Nucleus accumbens (tissue), 56 donors: ENCODE results near the gene NDEL1.
A peak's percentile ranks its signal among the peaks of the same experiment; 100 is the strongest.

Experiments used
- DNase-seq, 56 donors: peaks; one replicate each; lab custom pipeline; 2025; lab: John Stamatoyannopoulos, UW

The NDEL1 gene

DNA sequence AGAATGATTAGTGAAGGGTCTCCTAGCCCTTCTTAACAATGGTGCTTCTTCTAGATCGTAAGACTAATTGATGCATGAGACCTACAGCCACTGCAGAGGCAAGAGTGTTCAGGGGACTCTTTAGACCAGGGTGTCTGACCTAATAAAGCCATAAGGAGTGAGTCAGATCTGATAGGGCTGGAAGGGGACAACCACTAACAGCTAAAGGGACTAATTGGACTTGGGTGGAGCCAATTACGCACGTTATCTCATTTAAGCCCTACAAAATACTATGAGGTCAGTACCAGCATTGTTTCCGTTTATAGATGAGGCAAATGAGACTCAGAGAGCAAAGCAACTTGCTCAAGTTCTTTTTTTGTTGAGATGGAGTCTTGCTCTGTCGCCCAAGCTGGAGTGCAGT lies 23.6 kb upstream of the NDEL1 start:
- DNase-seq, result no peak

DNA sequence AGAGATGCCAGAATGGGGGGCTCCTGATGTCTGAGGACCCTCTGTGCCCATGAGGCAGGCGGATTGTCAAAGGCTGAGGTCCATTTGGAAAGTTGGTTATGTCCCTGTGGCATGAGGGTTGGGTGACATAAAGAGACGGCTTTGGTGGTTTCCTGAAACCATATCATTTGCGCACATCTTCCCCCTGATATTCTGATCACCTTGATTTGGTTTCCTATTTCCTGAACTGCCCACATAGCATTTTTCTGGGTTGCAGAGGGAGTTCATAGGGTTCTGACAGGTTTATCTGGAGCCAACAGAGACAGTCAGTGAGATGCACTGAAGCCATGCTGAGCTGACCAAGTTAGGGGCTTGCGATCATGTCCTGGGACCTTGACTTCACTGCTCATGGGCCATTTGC lies 22.4 kb upstream of the NDEL1 start:
- DNase-seq, result no peak

DNA sequence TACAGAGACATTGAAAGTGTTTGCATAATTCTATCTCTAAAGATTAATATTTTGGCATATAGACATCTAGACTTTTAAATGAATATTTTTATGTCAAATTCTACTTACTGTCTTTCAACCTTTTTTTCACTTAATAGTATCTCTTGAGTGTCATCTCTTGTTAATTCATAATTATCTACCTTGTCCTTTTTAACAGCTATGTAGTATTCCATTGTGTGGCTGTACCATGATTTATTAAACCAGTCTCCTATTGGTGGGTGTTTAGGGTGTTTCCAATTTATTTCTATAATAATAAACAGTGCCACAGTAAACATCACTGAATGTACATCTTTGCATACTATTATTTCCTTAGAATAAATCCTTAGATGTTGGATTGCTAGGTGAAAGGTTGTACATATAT lies 21.7 kb upstream of the NDEL1 start:
- no peak for DNase-seq

DNA sequence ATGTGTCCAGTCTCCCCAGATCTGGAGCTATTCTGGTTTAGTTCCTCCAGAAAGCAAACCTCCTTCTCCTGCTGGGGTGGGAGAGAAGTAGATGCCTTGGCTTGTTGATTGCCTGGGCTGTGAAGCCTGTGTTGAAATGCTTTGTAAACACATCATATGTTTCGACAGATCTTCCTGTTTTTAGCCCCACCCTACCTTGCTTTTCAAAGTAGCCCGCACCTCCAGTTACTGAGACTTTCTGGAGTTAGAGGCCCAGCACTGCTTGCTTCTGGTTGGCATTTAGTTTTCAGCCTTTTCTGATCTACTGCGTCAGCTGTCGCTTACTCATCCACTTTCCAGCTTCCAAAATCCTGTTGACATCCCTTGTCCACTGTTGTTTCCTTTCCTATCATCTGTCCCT lies 17.9 kb upstream of the NDEL1 start:
- no peak for DNase-seq

DNA sequence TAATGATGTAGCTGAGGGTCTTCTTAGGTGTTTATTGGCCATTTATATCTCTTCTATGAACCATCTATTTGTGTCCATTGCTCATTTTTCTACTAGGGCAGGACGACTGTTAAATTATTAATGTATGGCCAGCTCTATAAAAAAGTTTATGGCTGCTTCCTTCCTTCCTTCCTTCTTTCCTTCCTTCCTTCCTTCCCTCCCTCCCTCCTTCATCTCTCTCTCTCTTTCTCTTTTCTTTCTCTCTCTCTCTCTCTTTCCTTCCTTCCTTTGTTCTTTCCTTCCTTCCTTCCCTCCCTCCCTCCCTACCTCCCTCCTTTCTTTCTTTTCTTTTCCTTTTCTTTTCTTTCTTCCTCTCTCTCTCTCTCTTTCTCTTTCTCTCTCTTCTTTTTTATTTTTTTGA lies 17.2 kb upstream of the NDEL1 start:
- DNase-seq, result no peak

DNA sequence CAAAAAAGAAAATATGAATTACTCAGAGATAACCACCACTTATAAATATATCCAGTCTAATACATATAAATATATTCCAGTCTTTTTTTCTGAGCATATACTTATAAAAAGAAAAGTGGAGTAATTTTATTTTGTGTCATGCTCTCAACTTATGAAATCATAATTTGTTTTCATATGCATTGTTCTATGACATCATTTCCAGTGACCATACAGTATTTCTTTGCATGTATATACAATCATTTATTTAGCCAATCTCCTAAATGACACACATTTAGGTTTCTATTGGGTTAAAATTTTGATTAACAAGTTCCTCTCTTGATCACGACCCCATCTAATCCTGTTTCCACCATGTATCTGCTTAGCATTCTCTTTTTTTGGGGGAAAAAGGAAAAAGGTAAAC lies 16.4 kb upstream of the NDEL1 start:
- no peak for DNase-seq

DNA sequence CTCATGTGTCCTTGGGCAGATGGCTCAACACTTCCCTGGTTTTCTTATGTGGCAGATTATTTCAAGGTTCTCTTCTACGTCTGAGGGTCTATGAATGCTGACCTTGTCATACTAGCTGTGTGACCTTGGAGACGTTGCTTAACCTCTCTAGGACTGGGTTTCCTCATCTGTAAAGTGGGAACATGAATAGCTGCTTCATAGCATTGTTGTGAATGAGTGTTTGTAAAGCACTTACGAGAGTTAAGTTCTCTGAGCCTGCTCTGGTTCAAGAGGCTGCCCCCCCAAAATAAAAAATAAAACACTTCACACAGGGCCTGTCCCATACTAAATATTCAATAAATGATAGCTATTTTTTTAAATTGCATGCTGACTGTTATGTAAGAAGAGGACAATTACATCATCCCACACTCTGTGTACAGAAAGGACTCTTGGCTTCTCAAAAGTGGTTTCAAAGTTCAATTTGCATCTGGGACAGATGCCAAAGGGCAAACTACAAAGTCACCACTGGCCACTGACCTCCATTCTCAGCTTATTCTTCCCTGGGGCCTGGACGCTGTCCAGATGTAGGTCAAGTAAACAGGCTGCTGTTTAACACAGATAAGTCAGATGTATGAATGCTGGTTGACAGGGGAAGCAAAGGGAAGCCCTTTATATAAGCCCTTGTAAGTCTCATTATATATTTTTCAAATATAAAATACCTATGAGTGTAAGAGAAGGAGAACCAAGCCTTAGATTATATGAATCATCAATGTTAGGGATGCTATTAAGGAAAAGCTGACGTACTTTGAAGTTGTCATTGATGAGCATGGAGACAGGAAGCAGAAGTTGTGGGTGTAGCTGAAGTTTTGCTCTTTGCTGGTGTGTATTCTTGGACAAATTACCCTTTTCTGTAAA lies 15.4 kb upstream of the NDEL1 start:
- peak in 5 of 56 donors; percentile 1 to 22 (median 11) for DNase-seq

DNA sequence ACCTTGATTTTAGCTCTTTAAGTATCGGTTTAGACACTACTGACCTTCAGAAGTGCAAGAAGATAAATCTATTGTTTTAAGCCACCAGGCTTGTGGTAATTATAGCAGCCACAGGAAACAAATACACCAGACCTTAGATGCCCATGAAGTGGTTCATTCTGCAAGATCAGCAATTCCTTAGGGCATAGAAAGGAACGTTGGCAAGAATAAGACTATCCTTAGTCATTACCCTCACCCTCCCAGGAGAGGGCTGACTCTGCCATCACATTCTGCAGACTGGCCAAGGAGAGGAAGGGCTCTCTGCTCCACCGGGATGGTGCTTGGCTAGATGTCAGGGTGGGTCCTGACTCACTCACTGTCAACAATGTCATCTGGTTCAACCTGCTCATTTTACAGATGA lies 14.1 kb upstream of the NDEL1 start:
- no peak for DNase-seq

DNA sequence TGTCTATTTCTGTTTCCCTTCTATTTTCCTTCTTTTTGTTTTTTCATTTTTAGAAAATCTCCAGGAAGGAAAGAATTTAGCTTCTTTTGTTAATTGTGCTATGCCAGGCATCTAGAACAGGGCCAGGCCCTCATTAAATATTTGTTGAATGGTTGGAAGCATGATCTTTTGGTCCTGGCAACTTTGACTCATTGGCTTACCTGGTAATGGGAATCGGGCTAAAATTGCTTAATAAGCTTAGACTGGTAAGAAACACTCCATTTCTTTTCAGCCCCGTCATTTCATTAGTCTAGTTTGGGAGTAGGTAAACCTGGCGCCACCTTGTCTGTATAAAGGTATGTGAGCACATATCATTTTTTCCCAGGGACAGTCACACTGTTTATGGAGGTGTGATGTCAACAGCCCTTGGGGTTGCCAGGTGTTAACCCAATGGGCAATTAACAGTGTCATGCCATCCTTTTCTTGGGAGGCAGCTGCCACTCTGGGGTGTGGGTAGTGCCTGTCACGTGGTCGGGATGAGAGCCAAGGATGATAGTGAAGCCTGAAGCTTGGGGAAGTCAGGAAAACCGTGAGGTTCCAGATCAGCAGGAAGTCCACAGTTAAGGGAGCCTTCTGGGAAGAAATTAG lies 9.5 kb upstream of the NDEL1 start:
- DNase-seq, result no peak

DNA sequence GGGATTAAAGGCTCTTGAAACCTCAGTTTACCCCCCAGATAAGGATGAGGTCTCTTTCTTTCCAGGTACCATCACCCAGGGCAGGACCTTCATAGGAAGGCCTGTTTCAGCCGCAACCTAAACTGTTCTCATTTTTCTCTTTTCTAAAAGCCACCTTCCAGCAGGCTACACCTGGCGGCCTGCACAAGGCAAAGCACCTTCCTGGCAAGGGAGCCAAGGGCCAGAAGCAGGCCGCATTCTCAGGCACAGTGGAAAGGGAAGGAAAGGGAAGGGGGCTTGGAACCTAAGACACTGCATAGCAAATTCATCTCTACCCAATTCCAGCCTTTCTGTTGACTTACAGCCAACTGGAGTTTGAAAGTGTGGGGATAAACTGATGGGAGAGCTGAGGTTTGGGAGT lies 8.9 kb upstream of the NDEL1 start:
- no peak for DNase-seq

DNA sequence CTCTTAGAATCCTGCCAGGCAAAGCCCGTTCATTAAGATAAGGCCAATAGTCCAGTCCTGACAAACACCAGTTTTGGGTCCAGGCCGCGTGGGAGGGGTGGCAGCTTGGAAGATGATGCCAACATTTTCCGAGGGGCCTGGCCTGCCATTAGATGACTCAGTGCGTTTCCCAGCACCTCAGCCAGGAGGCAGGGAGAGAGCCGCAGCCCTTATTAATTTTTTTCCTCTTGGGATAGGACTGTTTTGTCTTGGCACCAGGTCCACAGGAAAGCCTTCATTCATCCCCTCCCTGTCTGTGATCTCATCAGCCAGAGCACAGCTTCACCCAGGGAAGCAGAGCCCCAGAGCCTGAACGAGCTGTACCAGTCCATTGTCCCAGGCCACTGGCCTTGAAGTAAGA lies 4.7 kb upstream of the NDEL1 start:
- DNase-seq, result peak in 7 of 56 donors; percentile 3 to 47 (median 18)

DNA sequence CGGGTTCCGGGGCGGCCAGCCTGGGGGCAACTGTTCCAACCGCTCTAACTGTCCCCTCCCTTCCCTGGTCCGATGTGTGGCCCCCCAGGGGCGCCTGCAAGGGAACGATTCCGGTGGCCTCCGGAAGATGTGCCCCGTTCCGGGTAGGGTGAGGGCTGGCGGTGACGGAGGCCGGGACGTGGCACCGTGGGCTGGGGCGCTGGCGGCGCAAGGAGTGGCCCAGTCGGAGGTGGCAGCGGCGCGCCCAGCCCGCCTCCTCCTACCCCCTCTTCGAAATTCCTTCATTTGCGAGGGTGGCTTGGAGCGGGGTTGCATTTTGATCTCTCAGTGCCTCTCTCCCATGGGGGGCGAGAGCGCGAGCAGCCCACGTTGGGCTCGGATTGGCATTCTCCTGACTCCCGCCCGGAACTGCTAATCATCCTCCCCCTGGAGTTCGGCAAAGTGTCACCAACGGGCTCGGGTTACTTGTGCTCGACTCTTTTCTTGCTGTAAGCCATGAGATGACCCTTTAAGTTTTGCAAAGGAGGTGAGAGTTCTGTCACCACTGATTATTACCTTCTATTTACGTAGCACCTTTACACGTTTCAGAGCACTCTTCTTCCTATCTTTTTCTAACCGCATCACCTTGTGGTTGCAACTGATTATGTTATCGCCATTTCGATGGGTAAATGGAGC lies 622 bp downstream of the NDEL1 start:
- peak in 37 of 56 donors; percentile 20 to 81 (median 60) for DNase-seq

DNA sequence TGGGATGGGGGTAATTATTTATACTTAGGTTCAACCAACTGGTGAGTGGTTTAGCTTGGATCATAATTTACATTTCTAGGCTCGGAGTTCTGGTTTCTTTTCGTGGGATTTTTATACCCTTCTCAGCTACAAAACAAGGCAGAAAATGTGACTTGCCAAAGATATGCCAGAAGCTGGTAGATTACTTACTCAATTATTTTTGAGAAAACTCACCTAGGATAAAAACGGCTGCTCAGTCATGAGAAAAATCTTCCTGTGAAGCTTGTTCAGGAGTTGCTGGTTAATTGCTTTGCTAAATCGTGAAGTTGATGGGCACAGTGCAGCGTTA lies 1.1 kb downstream of the NDEL1 start:
- DNase-seq, result no peak

DNA sequence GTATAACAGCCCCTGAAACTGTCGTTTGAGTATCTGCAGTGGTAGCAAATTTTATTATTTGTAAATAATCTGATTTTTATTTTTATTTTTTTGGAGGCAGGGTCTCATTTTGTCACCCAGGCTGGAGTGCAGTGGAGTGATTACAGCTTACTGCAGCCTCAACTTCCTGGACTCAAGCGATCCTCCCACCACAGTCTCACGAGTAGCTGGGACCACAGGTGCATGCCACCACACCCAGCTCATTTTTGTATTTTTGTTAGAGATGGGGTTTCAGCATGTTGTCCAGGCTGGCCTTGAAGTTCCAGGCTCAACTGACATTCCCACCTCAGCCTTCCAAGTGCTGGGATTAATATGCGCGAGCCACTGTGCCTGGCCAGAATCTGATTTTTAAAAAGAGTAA lies 2.8 kb downstream of the NDEL1 start:
- DNase-seq, result no peak

DNA sequence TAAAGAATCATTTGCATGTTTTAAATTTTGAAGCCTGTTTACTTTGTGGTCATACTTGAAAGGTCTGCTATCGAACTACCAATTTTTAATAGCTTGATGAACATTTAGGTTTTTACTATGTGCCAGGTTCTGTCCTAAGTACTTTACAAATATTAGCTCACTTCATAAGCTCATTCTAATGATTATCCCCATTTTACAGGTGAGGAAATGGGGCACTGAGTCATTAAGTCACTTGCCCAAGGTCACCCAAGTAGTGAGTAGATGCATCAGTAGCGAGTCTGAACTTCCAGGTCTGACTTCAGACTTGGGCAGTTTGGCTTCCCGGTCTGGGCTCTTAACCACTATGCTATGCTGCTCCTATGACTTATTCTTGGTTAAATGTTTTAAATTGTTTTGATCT lies 4.0 kb downstream of the NDEL1 start:
- no peak for DNase-seq

DNA sequence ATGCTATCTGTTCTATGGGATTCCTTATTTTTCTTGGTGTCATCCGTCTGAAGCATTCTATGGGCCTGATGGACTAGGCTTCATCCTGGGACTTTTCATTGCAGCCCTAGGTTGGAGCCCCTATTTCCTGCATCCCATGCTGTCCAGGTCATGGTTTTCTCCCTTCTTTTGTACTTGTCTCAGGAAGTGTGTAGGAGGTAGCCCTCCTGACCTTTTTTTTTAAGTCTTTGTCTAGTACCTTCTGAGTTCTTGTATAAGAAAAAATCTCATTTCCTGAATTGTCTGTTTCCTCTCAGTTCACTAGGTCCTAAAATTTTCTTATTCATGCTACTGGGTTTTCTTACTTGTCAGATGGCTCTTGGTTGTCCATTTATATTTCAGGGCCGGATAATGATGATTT lies 6.0 kb downstream of the NDEL1 start:
- no peak for DNase-seq

DNA sequence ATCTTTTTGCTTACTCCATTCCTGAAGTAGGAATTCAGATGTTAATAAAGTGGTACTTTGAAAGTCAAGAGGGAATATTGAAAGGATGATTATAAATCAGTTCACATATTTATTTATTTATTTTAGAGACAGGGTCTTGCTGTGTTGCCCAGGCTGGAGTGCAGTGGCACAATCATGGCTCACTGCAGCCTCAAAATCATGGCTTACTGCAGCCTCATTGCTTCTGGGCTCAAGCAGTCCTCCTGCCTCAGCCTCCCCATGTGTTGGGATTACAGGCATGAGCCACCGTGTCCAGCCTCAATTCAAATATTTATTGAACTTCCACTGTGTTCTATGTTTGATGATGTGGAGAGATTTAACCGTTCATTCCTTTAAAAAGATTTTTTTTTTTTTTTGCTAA lies 6.6 kb downstream of the NDEL1 start:
- no peak for DNase-seq

DNA sequence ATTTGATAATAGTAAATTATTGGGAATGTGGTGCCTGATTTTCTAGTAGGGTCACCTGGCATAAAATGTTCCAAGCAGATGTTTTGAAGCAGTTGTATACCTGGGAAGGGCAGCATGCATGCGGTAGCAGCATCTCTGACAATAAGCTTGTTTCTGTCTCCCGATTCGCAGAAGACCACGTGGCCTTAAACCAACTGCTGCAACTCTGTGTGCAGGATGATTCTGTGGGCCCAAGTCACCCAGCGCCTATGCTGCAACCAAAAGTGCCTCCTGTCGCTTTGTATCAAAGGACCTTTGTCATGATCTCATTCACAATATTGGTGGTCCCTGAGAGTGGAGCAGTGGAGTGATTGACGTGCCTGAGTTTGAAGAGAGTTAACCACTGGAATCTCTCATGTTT lies 8.1 kb downstream of the NDEL1 start:
- peak in 1 of 56 donors; percentile 10 for DNase-seq

DNA sequence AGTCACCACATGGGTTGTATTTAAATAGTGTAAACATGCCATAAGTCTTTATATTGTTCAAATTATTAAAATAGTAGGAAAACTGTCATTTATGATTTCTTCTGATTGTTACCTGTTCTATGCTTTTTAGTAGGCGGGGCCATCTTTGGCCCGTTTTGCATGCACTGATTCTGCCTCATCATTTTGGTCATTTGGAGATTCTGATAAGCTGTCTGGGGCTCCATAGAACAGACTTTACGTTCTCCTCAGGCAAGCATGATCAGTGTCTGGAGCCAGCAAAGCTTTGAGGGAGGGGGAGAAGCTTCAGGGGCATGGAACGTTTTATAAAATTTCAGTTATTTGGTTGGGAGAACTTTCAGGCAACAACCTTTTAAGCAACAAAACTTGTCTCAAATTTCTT lies 8.8 kb downstream of the NDEL1 start:
- no peak for DNase-seq

DNA sequence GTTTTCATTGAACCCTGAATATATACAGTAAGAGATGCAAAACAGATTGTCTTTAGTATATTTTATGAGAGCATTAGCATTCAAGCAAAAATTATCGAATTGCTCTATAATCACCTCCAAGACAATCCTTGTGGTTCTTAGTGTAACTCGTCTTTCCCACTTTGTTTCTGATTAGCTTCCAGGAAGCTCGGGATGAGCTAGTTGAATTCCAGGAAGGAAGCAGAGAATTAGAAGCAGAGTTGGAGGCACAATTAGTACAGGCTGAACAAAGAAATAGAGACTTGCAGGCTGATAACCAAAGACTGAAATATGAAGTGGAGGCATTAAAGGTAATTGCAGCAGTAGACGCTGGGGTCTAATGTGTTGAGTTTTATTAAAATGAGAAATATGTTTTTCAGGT lies 9.9 kb downstream of the NDEL1 start:
- no peak for DNase-seq

DNA sequence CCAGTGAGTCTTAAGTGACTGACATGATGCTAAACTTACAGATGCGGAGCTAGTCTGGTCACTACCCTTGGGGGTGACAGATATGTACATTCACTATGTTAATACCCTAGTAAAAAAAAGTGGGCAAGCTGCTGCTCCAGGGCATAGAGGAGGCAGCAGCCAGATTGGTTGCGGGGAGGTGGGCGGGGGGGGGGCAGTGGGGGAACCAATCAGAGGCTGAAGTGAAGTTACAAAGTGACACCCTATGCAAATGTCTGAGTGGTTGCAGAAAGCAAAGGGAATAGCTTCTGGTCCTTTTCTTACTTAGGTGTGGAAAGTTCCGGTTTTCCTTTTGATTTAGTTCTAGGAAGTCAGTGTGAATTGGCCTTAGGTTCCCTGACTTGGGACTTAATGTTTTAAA lies 12.1 kb downstream of the NDEL1 start:
- DNase-seq, result no peak

DNA sequence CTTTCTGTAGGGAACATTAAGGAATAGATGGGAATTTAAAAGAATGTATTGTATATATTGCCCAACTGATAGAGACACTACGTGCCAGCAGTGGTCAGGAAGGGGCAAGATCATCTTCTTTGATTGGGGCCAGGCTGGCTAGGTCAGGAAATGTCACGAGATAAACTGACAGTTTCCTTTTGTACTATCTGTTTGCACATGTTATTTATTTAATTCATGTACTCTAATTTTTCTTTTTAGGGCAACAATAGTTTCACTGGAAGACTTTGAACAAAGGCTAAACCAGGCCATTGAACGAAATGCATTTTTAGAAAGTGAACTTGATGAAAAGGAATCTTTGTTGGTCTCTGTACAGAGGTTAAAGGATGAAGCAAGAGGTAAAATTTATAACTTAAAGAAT lies 12.6 kb downstream of the NDEL1 start:
- no peak for DNase-seq
